HG03439 (cell line): ENCODE measurements around the gene STPG1.
"Not testable (repeated sequence)": the region's sequence is repeated elsewhere in the genome, so short reads cannot be mapped to it uniquely, and the experiment has no call there.

Experiments used
- ATAC-seq: cut with Tn5 transposase; IDR thresholded peaks from one replicate; pipeline ENCODE4 v1.9.1; 2021; ENCODE audit warnings: mild to moderate bottlenecking, moderate library complexity; ENCODE audit not compliant: unreplicated experiment

STPG1 gene, protein sequence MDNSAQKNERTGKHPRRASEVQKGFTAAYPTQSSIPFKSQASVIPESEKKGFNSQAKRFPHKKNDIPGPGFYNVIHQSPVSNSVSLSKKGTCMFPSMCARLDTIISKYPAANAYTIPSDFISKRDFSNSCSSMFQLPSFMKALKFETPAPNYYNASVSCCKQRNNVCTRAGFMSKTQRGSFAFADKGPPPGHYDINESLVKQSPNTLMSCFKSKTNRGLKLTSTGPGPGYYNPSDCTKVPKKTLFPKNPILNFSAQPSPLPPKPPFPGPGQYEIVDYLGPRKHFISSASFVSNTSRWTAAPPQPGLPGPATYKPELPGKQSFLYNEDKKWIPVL

DNA sequence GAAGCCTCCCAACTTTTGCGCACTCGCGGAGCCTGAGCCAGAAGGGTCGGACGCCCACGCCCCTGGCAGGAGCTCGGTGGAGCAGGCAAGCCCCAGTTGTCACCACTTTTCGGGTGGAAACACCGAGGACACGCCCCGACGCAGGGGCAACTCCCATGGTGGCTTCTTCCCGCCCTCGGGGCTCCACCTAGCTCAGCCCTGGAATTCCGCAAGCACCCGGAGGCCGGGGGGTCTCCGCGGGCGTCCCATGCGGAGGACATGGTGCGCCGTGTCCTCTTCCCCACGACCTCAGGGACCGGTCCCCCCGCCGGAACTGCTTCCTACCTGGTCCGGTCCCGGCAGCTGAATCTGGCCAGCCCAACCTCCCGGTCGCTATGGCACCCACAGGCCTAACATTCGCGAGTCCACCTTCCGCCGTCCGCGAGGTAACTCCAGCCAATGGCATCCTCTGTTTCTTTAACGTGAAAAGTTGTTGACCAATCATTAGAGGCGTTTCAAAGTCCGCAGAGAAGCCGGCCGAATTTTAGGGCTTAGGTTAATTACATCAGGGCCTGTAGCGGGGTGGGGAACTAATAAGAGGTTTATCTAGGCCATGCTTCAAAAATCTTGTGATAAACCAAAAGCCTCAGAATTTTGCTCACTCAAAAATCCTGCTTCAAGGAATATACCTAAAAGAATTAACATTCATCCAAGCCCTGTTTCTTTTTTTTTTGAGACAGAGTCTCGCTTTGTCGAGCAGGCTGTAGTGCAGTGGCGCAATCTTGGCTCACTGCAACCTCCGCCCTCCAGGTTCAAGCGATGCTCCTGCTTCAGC is at the start of gene STPG1:
Gene STPG1, minus strand, starts transcription at position 433 of the 814 bp plus-strand sequence. CDS start 12,394 bp downstream, outside the sequence.
- ATAC-seq, result peak; percentile 35

GRCh38 chr1:24462128-24462527 is 48.5 kb upstream of the STPG1 start:
- ATAC-seq, result not testable (repeated sequence)

GRCh38 chr1:24459551-24460266 is 46.1 kb upstream of the STPG1 start:
- ATAC-seq, result no peak

DNA sequence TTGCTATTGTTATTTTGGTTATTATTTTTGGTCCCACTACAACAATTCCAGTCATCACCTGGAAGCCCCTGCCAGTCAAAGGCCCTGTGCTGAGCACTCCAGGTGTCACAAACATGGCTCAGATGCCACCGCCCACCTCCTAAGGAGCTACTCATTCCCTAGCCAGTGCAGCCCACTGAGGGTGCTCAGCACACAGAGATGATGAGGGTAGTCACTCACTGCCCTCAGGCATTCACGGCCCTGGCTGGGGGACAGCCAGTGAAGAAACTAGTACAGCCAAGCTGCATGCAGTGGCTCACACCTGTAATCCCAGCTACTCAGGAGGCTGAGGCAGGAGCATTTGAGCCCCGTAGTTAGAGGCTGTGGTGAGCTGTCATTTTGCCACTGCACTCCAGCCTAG is 44.3 kb upstream of the STPG1 start:
- ATAC-seq, result no peak

DNA sequence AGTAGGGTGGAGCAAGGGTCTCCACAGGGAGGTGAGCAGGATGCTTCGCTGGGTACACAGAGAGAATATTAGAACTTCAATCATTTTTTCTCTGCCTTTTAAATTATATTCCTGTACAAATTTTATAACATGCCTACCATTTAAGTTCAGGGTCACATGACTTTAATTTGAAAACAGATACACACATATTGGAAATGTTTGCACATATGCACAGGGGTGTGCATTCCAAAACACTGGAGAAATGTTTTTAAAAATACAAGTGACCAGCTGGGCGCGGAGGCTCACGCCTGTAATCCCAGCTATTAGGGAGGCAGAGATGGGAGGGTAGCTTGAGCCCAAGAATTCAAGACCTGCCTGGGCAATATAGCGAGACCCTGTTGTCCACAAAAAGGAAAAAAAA is 41.7 kb upstream of the STPG1 start:
- ATAC-seq, result no peak

- no peak for ATAC-seq
Measured at GRCh38 chr1:24454673-24455072, 41.1 kb upstream of the STPG1 start.

DNA sequence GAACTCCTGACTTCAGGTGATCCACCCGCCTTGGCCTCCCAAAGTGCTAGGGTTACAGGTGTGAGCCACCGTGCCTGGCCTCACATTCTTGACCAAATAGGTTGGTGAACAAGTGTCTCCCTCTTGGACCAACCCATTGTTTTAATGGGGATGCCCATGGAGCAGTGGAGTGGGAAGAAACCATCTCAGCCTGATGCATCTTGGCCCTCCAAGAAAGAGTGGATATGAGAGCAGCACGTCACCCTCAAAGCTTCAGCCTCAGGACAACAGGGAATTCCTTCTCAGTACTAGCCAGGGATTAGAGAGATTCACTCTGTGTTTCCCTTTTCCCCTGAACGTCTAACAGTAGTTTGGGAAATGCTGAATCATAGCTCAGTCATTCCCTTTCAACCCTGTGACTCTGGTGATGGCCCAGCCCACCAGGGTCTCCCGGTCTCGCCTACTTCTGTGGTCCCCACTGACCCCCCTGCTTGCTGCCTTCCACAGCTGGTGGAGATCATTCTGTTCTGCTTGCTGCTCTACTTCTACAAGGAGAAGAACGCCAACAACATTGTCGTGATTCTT is 39.4 kb upstream of the STPG1 start:
- no peak for ATAC-seq

GRCh38 chr1:24451746-24452145 is 38.2 kb upstream of the STPG1 start:
- ATAC-seq, result no peak

DNA sequence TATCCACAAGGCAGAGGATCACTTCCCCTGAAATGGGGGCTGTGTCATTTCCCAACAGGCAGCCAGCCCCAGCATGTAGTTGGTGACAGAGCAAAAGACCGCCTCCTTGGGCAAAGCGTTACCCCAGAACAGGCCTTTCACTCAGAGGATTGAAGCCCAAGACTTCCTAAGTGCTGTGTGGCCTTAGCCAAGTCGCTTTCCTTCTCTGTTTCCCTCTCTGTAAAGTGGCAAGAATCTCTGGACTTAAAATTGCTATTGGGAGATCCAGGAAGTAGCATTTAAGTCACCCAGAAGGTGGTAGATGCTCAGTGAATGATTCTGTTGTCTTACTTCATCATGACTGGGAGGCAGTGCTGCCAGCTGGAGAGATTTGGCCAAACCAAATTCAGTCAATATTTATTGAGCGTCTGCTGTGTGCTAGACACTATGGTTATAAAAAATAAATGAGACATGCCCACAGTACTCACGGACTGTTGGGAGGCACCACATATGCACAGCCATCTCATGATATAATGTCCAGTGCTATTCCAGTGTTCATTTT is 37.3 kb upstream of the STPG1 start:
- no peak for ATAC-seq

- no peak for ATAC-seq
Measured at GRCh38 chr1:24450316-24450715, 36.7 kb upstream of the STPG1 start.

DNA sequence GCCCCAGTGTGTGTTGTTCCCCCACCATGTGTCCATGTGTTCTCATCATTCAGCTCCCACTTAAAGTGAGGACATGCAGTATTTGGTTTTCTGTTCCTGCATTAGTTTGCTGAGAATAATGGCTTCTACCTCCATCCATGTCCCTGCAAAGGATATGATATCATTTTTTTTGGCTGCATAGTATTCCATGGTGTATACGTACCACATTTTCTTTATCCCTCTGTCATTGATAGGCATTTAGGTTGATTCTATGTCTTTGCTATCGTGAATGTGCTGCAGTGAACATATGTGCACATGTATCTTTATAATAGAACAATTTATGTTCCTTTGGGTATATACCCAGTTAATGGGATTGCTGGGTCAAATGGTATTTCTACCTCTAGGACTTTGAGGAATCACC is 32.9 kb upstream of the STPG1 start:
- not testable (repeated sequence) for ATAC-seq

DNA sequence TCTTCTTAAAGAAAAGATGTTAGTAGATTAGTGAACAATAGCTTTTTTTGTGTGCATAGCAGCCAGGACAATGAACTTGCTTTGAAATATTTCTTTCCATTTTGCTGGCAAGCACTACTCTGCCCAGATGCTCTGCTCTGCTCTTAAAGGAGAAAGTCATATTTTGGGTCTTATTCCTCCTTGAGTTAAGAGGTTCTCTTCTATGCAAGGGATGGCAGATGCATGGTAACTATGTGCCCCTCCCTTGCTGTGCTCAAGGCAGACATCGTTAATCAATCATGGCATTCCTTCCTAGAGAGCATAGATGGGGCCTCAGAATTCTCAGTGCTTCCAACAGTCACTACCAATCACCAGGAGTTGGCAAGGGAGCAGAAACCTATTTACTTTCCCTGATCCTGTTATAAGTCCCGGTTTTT is 29.7 kb upstream of the STPG1 start:
- ATAC-seq, result no peak

GRCh38 chr1:24442764-24443163 is 29.2 kb upstream of the STPG1 start:
- no peak for ATAC-seq

- ATAC-seq, result no peak
Measured at GRCh38 chr1:24441996-24442668, 28.6 kb upstream of the STPG1 start.

DNA sequence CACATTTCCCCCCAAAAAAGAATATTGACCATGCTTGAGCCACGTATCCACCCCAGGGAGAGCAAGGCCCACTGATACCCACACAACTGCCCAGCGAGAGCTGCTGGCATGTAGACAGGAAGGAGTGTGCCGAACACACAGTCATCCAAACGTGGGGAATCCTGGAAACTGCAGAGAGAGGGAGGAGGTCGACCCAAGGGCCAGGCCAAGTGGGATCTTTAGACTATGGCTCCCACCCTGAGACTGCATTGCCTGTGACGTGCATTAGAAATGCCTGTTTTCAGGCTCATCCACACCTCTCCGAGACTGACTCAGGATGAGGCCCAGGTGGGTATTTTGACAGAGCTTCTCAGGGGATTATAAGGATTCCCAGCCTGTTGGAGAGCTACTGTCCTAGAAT is 27.9 kb upstream of the STPG1 start:
- ATAC-seq, result no peak

- no peak for ATAC-seq
Measured at GRCh38 chr1:24440436-24440835, 26.9 kb upstream of the STPG1 start.

GRCh38 chr1:24438423-24438901 is 24.9 kb upstream of the STPG1 start:
- no peak for ATAC-seq

DNA sequence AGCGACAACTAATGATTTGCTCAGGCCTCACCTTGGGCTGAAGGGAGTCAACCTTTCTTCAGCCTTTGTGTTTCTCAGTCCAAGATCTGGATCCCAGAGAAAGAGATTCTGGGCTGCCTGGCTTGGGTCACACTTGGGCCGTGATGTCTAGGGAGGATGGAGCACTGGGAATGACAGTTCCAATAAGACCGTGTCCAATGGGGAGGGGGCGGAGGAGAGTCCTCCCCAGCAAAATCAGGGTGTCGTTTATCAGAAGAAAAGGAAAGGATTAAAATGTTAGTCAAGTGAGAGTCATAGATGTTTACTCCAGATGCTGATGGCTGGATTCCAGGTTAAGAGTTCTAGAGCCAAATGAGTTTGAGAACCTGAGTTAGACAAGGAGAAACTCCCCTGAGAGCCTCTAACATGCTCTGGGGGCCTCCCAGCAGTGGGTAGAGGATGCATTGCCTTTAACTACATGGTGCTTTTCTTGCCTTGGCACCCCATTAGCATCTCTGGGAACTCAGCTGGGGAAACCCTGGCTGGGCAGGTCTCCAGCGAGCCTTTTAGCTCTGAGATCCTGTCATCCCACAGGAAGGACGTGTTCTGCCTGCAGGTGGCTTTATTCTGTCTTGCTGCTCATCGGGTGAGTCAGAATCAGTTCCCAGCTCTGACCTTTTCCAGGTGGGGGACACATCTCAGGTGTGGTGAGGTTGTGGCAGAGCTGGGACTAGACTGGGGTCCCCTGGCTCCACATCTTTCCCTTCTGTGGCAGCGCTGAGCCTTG is 24.2 kb upstream of the STPG1 start:
- no peak for ATAC-seq

DNA sequence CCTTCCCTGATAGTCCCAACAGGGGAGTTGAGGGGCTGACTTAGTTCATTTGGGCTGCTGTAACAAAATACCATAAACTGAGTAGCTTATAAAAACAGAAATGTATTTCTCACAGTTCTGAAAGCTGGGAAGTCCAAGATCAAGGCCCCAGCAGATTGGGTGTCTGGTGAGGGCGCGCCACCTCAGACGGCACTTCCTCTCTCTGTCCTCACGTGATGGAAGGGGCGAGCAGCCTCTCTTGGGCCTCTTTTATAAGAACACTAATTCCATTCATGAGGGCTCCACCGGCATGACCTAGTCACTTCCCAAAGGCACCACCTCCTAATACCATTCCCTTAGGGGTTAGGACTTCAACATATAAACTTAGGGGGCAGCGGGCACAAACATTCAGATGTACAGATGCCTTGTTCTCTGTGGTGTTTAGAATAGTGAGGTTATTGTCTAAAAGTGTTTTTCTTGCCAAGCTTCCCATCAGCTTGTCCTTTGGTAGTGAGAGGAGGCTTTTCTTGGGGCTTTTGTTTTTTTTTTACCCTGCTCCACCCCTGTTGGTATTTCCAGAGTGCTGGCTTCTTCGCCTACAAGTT is 22.3 kb upstream of the STPG1 start:
- no peak for ATAC-seq
